IMR-90 (cell line): ENCODE data around the gene C1QC. TPM values are rescaled to one million over a fixed set of nuclear protein-coding genes. Genes with fewer than 3 reads are reported as not detected.

ENCODE experiments used
- ATAC-seq: fragments of 200-7000 bp; cut with Tn5 transposase; 2 replicates; pipeline ENCODE4 v1.9.1; 2020; ENCODE audit warnings: low read depth, mild to moderate bottlenecking, moderate library complexity
- BruUV-seq: library from RNA; stranded (reverse); fragments of 400-500 nt; replicated peaks from 2 replicates; lab custom pipeline; 2021; lab: Mats Ljungman, UMichigan
- CTCF ChIA-PET: fragments of 300-600 bp; formaldehyde crosslinking; extraction: SDS; loops from one replicate; lab custom pipeline; 2021; ENCODE audit warnings: antibody characterized with exemption; lab: Yijun Ruan, JAX
- POLR2A ChIA-PET: fragments of 300-600 bp; sonication (Branson Sonifier 250); formaldehyde crosslinking; loops from one replicate; lab custom pipeline; 2022; ENCODE audit warnings: antibody characterized with exemption; ENCODE audit not compliant: unreplicated experiment; lab: Charles Lee
- DNase-seq: peaks from one replicate; pipeline ENCODE4 v3.0.0; 2013
- H2AFZ ChIP-seq: replicated peaks from 2 replicates; pipeline ENCODE3; 2013; ENCODE audit warnings: low read length, mild to moderate bottlenecking; ENCODE audit not compliant: poor library complexity
- H2AK5ac ChIP-seq: 2 replicates; pipeline ENCODE4 v1.6.1; 2013; ENCODE audit warnings: low read depth, low read length, inconsistent platforms
- H2AK9ac ChIP-seq: replicated peaks from 2 replicates; pipeline ENCODE3; 2013; ENCODE audit warnings: mild to moderate bottlenecking, low read depth, low read length, moderate library complexity; ENCODE audit not compliant: poor library complexity
- H2BK120ac ChIP-seq: 2 replicates; pipeline ENCODE4 v1.6.1; 2013; ENCODE audit warnings: low read depth, low read length, inconsistent platforms
- H2BK15ac ChIP-seq: 3 replicates; pipeline ENCODE4 v1.6.1; 2013; ENCODE audit warnings: low read depth, low read length, inconsistent platforms
- H2BK20ac ChIP-seq: 2 replicates; pipeline ENCODE4 v1.6.1; 2013; ENCODE audit warnings: low read depth, mild to moderate bottlenecking, inconsistent platforms, low read length, moderate library complexity
- H2BK5ac ChIP-seq: 2 replicates; pipeline ENCODE4 v1.6.1; 2013; ENCODE audit warnings: mild to moderate bottlenecking, low read depth, low read length, inconsistent platforms; ENCODE audit not compliant: poor library complexity, severe bottlenecking
- H3K14ac ChIP-seq: replicated peaks from 2 replicates; pipeline ENCODE4 v1.6.1; 2013; ENCODE audit warnings: low read depth, low read length, inconsistent platforms
- H3K18ac ChIP-seq: 2 replicates; pipeline ENCODE4 v1.6.1; 2013; ENCODE audit warnings: low read depth, low read length, control low read depth
- H3K23ac ChIP-seq: 2 replicates; pipeline ENCODE4 v1.6.1; 2013; ENCODE audit warnings: low read depth, low read length, inconsistent platforms
- H3K27ac ChIP-seq: 2 replicates; pipeline ENCODE4 v1.5.1; 2013; ENCODE audit warnings: mild to moderate bottlenecking, control low read depth, low read length; ENCODE audit not compliant: insufficient read depth
- H3K27me3 ChIP-seq: 2 replicates; pipeline ENCODE4 v1.6.1; 2013; ENCODE audit warnings: low read length; ENCODE audit not compliant: control insufficient read depth, insufficient read depth
- H3K36me3 ChIP-seq: 2 replicates; pipeline ENCODE4 v1.6.1; 2013; ENCODE audit warnings: low read length, mixed read lengths; ENCODE audit not compliant: control insufficient read depth, insufficient read depth
- H3K4ac ChIP-seq: 2 replicates; pipeline ENCODE4 v1.6.1; 2013; ENCODE audit warnings: low read depth, low read length, inconsistent platforms
- H3K4me1 ChIP-seq: 2 replicates; pipeline ENCODE4 v1.6.1; 2013; ENCODE audit warnings: low read length, mixed read lengths; ENCODE audit not compliant: control insufficient read depth, insufficient read depth
- H3K4me2 ChIP-seq: 2 replicates; pipeline ENCODE4 v1.6.1; 2013; ENCODE audit warnings: low read depth, mild to moderate bottlenecking, control low read depth, low read length, moderate library complexity
- H3K4me3 ChIP-seq: 2 replicates; pipeline ENCODE4 v1.5.1; 2013; ENCODE audit warnings: low read depth, mild to moderate bottlenecking, control low read depth, low read length, moderate library complexity; ENCODE audit not compliant: insufficient read depth
- H3K56ac ChIP-seq: 2 replicates; pipeline ENCODE4 v1.6.1; 2013; ENCODE audit warnings: low read length, inconsistent platforms; ENCODE audit not compliant: insufficient read depth; ENCODE audit errors: extremely low read depth
- H3K79me1 ChIP-seq, 2 experiments: 2 replicates each; pipeline ENCODE4 v1.6.1; 2013; ENCODE audit warnings: low read length in 2 of 2, inconsistent platforms in 1 of 2, low read depth in 1 of 2
- H3K9ac ChIP-seq: 2 replicates; pipeline ENCODE4 v1.6.1; 2013; ENCODE audit warnings: low read depth, low read length, control low read depth
- H3K9me1 ChIP-seq: 2 replicates; pipeline ENCODE4 v1.6.1; 2013; ENCODE audit warnings: low read length, inconsistent platforms; ENCODE audit not compliant: insufficient read depth
- H3K9me3 ChIP-seq: 2 replicates; pipeline ENCODE4 v1.6.1; 2013; ENCODE audit warnings: low read length; ENCODE audit not compliant: control insufficient read depth, insufficient read depth
- H4K20me1 ChIP-seq: 2 replicates; pipeline ENCODE4 v1.6.1; 2013; ENCODE audit warnings: low read length, inconsistent platforms; ENCODE audit not compliant: insufficient read depth
- H4K5ac ChIP-seq: 2 replicates; pipeline ENCODE4 v1.6.1; 2013; ENCODE audit warnings: mild to moderate bottlenecking, low read depth, low read length, control low read depth
- H4K8ac ChIP-seq, 2 experiments: 2 replicates each; pipeline ENCODE4 v1.6.1; 2013; ENCODE audit warnings: low read depth in 2 of 2, low read length in 2 of 2, control low read depth in 1 of 2, inconsistent platforms in 1 of 2
- H4K91ac ChIP-seq: 2 replicates; pipeline ENCODE4 v1.6.1; 2013; ENCODE audit warnings: low read depth, low read length, inconsistent platforms; ENCODE audit not compliant: insufficient read depth
- BHLHE40 ChIP-seq: fragments of 150-350 bp; IDR thresholded peaks from 2 replicates; pipeline ENCODE4 v1.6.1; 2016; ENCODE audit warnings: mild to moderate bottlenecking, low read depth, low read length
- CEBPB ChIP-seq: IDR thresholded peaks from 2 replicates; pipeline ENCODE4 v1.6.1; 2012; ENCODE audit warnings: low read depth, low read length, improper control_type of control experiment
- CHD1 ChIP-seq: IDR thresholded peaks from 2 replicates; pipeline ENCODE4 v1.6.1; 2012; ENCODE audit warnings: low read depth, low read length, improper control_type of control experiment
- ELK1 ChIP-seq: fragments of 150-350 bp; IDR thresholded peaks from 2 replicates; pipeline ENCODE4 v1.6.1; 2016; ENCODE audit warnings: low read depth, mild to moderate bottlenecking, low read length, moderate library complexity, borderline replicate concordance
- MAFK ChIP-seq: IDR thresholded peaks from 2 replicates; pipeline ENCODE4 v1.6.1; 2012; ENCODE audit warnings: low read depth, low read length, improper control_type of control experiment
- MXI1 ChIP-seq: IDR thresholded peaks from 2 replicates; pipeline ENCODE4 v1.6.1; 2012; ENCODE audit warnings: low read depth, mild to moderate bottlenecking, low read length, moderate library complexity, borderline replicate concordance
- NFE2L2 ChIP-seq: fragments of 150-350 bp; IDR thresholded peaks from 2 replicates; pipeline ENCODE4 v1.6.1; 2016; ENCODE audit warnings: low read depth, mild to moderate bottlenecking, low read length
- POLR2A ChIP-seq: IDR thresholded peaks from 2 replicates; pipeline ENCODE4 v1.6.1; 2012; ENCODE audit warnings: mild to moderate bottlenecking, low read depth, low read length
- RAD21 ChIP-seq: IDR thresholded peaks from 2 replicates; pipeline ENCODE4 v1.6.1; 2012; ENCODE audit warnings: low read length, improper control_type of control experiment
- RCOR1 ChIP-seq: IDR thresholded peaks from 2 replicates; pipeline ENCODE4 v1.6.1; 2012; ENCODE audit warnings: mild to moderate bottlenecking, low read length, improper control_type of control experiment; ENCODE audit not compliant: insufficient replicate concordance
- SMC3 ChIP-seq: fragments of 150-350 bp; IDR thresholded peaks from 2 replicates; pipeline ENCODE4 v1.6.1; 2016; ENCODE audit warnings: low read depth, mild to moderate bottlenecking, antibody characterized with exemption, low read length, moderate library complexity
- WGBS, 2 experiments: methylation state at CpG; one replicate each; pipeline versions ENCODE4 v1.1.5 to v1.1.7; 2013; ENCODE audit warnings: missing lambda C conversion rate in 2 of 2; ENCODE audit not compliant: insufficient read length in 1 of 2; ENCODE audit errors: extremely low coverage in 2 of 2; 5-methylcytosine and 5-hydroxymethylcytosine counted together
- dilution Hi-C: fragments of 300-500 bp; cut with HindIII; formaldehyde crosslinking; loops from one replicate; pipeline ENCODE4 v1.14.3; 2018; ENCODE audit warnings: low sequenced_read_pairs; ENCODE audit not compliant: unreplicated experiment
- in situ Hi-C: fragments of 300-500 bp; cut with MboI; formaldehyde crosslinking; loops from 3 replicates; pipeline ENCODE4 v1.14.3; 2019; ENCODE audit warnings: low sequenced_read_pairs, inconsistent platforms, mixed read lengths
- intact Hi-C: fragments of 100-400 bp; cut with micrococcal nuclease; formaldehyde crosslinking; loops from 2 replicates; pipeline ENCODE4 v1.10.0; 2022
- polyA plus RNA-seq, 3 experiments: library from polyadenylated mRNA; depleted of rRNA; stranded (reverse); fragments of >200 nt; gene quantifications; 2 replicates each; pipeline ENCODE4 v1.2.3, GENCODE V29; 2012; ENCODE audit warnings: low replicate concordance in 1 of 3
- total RNA-seq: library from RNA; depleted of rRNA; stranded (reverse); fragments of >200 nt; gene quantifications from 2 replicates; pipeline ENCODE4 v1.2.3, GENCODE V29; 2012
- TF ChIP-seq, protein P1 (sequence below): fragments of 150-350 bp; IDR thresholded peaks from 2 replicates; pipeline ENCODE4 v1.6.1; 2017; ENCODE audit warnings: mild to moderate bottlenecking, antibody characterized with exemption, low read length, low read depth

C1QC gene
- total and polyA plus RNA-seq, 2 of the 4 experiments (the other 2 are of a cell fraction), result not detected

GRCh38 chr1:22673486-22674409 is 30.3 kb downstream of the C1QC start (continued):
- TF ChIP-seq ELK1 (no peak), RCOR1 (no peak)

- no peaks in the 10 kb centered on the region for H3K36me3 ChIP-seq
- DNase-seq (no peak), ATAC-seq (no peak)
- no peak overlapping the region for H3K14ac ChIP-seq
- H2BK5ac ChIP-seq, result no peak overlapping the region
- H2AK9ac ChIP-seq, result no peak overlapping the region
- H3K4me1 ChIP-seq, result no peaks in the 10 kb centered on the region
- H4K20me1 ChIP-seq, result no peaks in the 10 kb centered on the region
- no peak overlapping the region for H3K4ac ChIP-seq
- no peak overlapping the region for H4K5ac ChIP-seq
- in situ Hi-C loops, result loop anchor here (5.0 kb wide), 1 partner anchor 248 kb away; no protein-coding TSS in a partner anchor
- no TSS peak for BruUV-seq
- POLR2A ChIA-PET, result no interaction called here
- no peak overlapping the region for H3K56ac ChIP-seq
- H4K8ac ChIP-seq, result no peak overlapping the region
- no peak overlapping the region for H2AFZ ChIP-seq
- no peaks in the 10 kb centered on the region for H3K9me3 ChIP-seq
- no peak overlapping the region for H3K4me2 ChIP-seq
- no peak overlapping the region for H3K4me3 ChIP-seq
- H2BK15ac ChIP-seq, result no peak overlapping the region
- H3K9ac ChIP-seq, result no peak overlapping the region
- CTCF ChIA-PET, result interaction anchor here (0.5 to 1.3 kb wide), 6 partner anchors 29 to 599 kb away, joined by 3 to 4 read pairs (median 3); no protein-coding TSS in a partner anchor
- no CpG with 5 or more reads among the region's 1 CpG for WGBS, 2 experiments
- H4K91ac ChIP-seq, result no peak overlapping the region
- H2BK120ac ChIP-seq, result no peak overlapping the region
- intact Hi-C loops, result loop anchor here (1.0 to 2.0 kb wide), 4 partner anchors 30 to 256 kb away; no protein-coding TSS in a partner anchor
- H3K9me1 ChIP-seq, result no peaks in the 10 kb centered on the region; the same call in 1 of the 2 replicates
- peaks cover 38% of the 10 kb centered on the region for H3K27me3 ChIP-seq
- no peaks in the 10 kb centered on the region for H3K79me1 ChIP-seq
- no peak overlapping the region for H2BK20ac ChIP-seq
- dilution Hi-C loops, result no loop called here
- no peak overlapping the region for H3K27ac ChIP-seq
- H3K23ac ChIP-seq, result no peak overlapping the region
- H3K18ac ChIP-seq, result no peak overlapping the region
- TF ChIP-seq CEBPB (no peak), BHLHE40 (no peak), SMC3 (no peak), RCOR1 (no peak), RAD21 (no peak), NFE2L2 (no peak), POLR2A (no peak), MXI1 (no peak), CHD1 (no peak), MAFK (no peak)
- TF ChIP-seq, protein P1, sequence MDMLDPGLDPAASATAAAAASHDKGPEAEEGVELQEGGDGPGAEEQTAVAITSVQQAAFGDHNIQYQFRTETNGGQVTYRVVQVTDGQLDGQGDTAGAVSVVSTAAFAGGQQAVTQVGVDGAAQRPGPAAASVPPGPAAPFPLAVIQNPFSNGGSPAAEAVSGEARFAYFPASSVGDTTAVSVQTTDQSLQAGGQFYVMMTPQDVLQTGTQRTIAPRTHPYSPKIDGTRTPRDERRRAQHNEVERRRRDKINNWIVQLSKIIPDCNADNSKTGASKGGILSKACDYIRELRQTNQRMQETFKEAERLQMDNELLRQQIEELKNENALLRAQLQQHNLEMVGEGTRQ, result no peak
- no peak overlapping the region for H2AK5ac ChIP-seq
These were observed 30.9 kb downstream of the C1QC start for GRCh38 chr1:22674410-22674749.
